ENCODE data around the gene TMEM163. TPM values are rescaled to one million over a fixed set of nuclear protein-coding genes. Genes with fewer than 3 reads are reported as not detected.

TMEM163 gene
- total RNA-seq, 2 experiments from 2014 or later = 0.12 TPM; not detected in 1

GRCh38 chr2:134416637-134417036, 302.2 kb downstream of the TMEM163 start:
- intact Hi-C loops (cut with micrococcal nuclease) = no loop called here
- CTCF ChIA-PET = no interaction called here
- DNase-seq = no peak
- H3K4me3 Mint-ChIP-seq = no peak overlapping the region
- no peaks in the 10 kb centered on the region for H3K27me3 Mint-ChIP-seq
- H3K4me1 Mint-ChIP-seq (ENCODE audit: low read depth) = peaks cover 2% of the 10 kb centered on the region
- no peaks in the 10 kb centered on the region for H3K9me3 Mint-ChIP-seq
- POLR2A ChIA-PET = no interaction called here
- H3K36me3 Mint-ChIP-seq = peaks cover 3% of the 10 kb centered on the region
- no peak overlapping the region for H3K27ac Mint-ChIP-seq

DNA sequence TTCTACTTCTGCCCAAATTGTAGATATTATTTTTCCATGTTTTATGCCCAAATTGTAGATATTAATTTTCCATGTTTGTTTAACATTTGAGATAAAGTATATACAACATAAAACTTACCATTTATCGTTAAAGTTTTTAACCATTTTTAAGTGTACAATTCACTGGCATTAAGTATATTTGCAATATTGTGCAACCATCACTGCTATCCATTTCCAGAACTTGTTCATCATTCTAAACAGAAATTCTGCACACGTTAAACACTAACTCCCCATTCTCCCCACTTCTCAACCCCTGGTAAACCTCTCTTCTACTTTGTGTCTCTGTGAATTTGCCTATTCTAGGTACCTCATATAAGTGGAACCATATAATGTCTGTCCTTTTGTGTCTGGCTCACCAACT, 302.8 kb downstream of the TMEM163 start:
- ChIA-PET CTCF (interaction anchor here (0.7 to 1.1 kb wide), 2 partner anchors 35 to 297 kb away, joined by 3 to 4 read pairs; no protein-coding TSS in a partner anchor), POLR2A (no interaction called here)
- no peak overlapping the region for H3K27ac Mint-ChIP-seq
- H3K36me3 Mint-ChIP-seq = peaks cover 3% of the 10 kb centered on the region
- no peaks in the 10 kb centered on the region for H3K9me3 Mint-ChIP-seq
- H3K4me1 Mint-ChIP-seq (ENCODE audit: low read depth) = peaks cover 5% of the 10 kb centered on the region
- intact Hi-C loops (cut with micrococcal nuclease) = no loop called here
- DNase-seq = no peak
- no peaks in the 10 kb centered on the region for H3K27me3 Mint-ChIP-seq
- H3K4me3 Mint-ChIP-seq = no peak overlapping the region

GRCh38 chr2:134413912-134414311, 304.9 kb downstream of the TMEM163 start:
- H3K27me3 Mint-ChIP-seq = no peaks in the 10 kb centered on the region
- no peaks in the 10 kb centered on the region for H3K9me3 Mint-ChIP-seq
- peaks cover 22% of the 10 kb centered on the region for H3K4me1 Mint-ChIP-seq (ENCODE audit: low read depth)
- ChIA-PET POLR2A (no interaction called here), CTCF (interaction anchor here (2.4 kb wide), 1 partner anchor 291 kb away, joined by 6 read pairs; no protein-coding TSS in a partner anchor)
- DNase-seq = no peak
- H3K36me3 Mint-ChIP-seq = peaks cover 3% of the 10 kb centered on the region
- intact Hi-C loops (cut with micrococcal nuclease) = loop anchor here (2.0 to 5.0 kb wide), 2 partner anchors 107 to 527 kb away; no protein-coding TSS in a partner anchor
- no peak overlapping the region for H3K27ac Mint-ChIP-seq
- no peak overlapping the region for H3K4me3 Mint-ChIP-seq

- no peak overlapping the region for H3K27ac Mint-ChIP-seq
- POLR2A ChIA-PET = no interaction called here
- intact Hi-C loops (cut with micrococcal nuclease) = loop anchor here (2.0 to 5.0 kb wide), 2 partner anchors 106 to 527 kb away; no protein-coding TSS in a partner anchor
Measured at GRCh38 chr2:134413430-134413829, 305.4 kb downstream of the TMEM163 start.

DNA sequence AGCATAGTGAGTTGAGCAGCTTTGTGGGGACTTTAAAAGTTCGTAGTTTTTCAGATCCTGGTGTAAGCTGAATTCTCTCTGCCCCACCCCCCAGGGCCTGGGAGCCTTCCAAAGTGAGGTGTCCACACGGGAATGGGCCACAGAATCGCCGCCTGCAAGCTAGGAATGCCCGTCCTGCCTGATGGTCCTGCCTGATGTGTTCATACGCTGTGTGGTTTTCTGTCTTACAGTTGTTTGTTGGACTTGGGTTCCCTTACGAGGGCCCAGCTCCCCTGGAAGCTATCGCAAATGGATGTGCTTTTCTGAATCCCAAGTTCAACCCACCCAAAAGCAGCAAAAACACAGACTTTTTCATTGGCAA, 306.2 kb downstream of the TMEM163 start:
- Mint-ChIP-seq H3K4me1 (ENCODE audit: low read depth) (peaks cover 32% of the 10 kb centered on the region), H3K36me3 (peaks cover 3% of the 10 kb centered on the region), H3K9me3 (no peaks in the 10 kb centered on the region), H3K27ac (no peak overlapping the region), H3K27me3 (no peaks in the 10 kb centered on the region), H3K4me3 (no peak overlapping the region)
- DNase-seq = no peak
- intact Hi-C loops (cut with micrococcal nuclease) = loop anchor here (1.0 to 5.0 kb wide), 4 partner anchors 105 to 526 kb away; no protein-coding TSS in a partner anchor
- CTCF ChIA-PET = interaction anchor here (1.0 to 3.5 kb wide), 22 partner anchors 8 to 569 kb away, joined by 3 to 97 read pairs (median 8); no protein-coding TSS in a partner anchor
- POLR2A ChIA-PET = interaction anchor here (0.9 to 2.0 kb wide), 2 partner anchors 192 to 294 kb away, joined by 3 to 8 read pairs; no protein-coding TSS in a partner anchor

More at GRCh38 chr2:134413430-134413829, 305.4 kb downstream of the TMEM163 start:
- Mint-ChIP-seq H3K9me3 (no peaks in the 10 kb centered on the region), H3K27me3 (no peaks in the 10 kb centered on the region), H3K36me3 (peaks cover 3% of the 10 kb centered on the region), H3K4me1 (ENCODE audit: low read depth) (peaks cover 24% of the 10 kb centered on the region), H3K4me3 (no peak overlapping the region)
- CTCF ChIA-PET = interaction anchor here (1.1 to 3.5 kb wide), 7 partner anchors 10 to 526 kb away, joined by 3 to 97 read pairs (median 17); no protein-coding TSS in a partner anchor
- DNase-seq = no peak

- POLR2A ChIA-PET = interaction anchor here (0.9 to 2.0 kb wide), 3 partner anchors 191 to 294 kb away, joined by 3 to 8 read pairs (median 4); no protein-coding TSS in a partner anchor
- intact Hi-C loops (cut with micrococcal nuclease) = loop anchor here (1.0 to 5.0 kb wide), 4 partner anchors 105 to 525 kb away; no protein-coding TSS in a partner anchor
- peaks cover 35% of the 10 kb centered on the region for H3K4me1 Mint-ChIP-seq (ENCODE audit: low read depth)
Measured at GRCh38 chr2:134411828-134412638, 306.8 kb downstream of the TMEM163 start.

DNA sequence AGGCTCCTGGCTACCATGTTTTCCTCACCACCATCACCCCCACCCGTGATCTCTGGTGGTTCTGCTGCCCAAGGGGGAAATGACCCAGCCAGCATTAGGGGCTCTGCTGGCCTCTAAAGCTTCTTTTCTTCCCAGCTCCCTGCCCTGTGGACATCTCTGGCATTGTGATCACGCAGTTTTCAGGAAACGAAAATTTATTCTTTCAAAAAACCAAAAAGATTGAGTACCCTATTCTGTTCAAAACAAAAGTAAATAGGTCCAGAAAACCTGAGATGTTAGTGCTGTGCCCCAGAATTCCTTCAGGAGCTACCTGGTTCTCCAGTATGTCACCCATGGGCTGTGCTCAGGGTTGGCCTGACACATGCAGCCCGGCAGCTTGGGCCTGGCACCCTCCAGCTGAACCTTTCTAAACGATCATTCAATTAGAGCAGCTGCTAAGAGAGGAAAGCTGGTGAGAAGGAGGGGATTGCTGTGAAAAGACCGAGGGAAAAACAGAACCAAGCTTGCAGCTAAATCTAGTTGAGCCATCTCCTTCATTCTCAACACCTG, 307.4 kb downstream of the TMEM163 start:
- intact Hi-C loops (cut with micrococcal nuclease) = loop anchor here (5.0 kb wide), 1 partner anchor 104 kb away; no protein-coding TSS in a partner anchor
- H3K27me3 Mint-ChIP-seq = no peaks in the 10 kb centered on the region
- ChIA-PET CTCF (interaction anchor here (0.6 to 3.5 kb wide), 33 partner anchors 9 to 567 kb away, joined by 3 to 97 read pairs (median 4); no protein-coding TSS in a partner anchor), POLR2A (interaction anchor here (1.1 to 2.0 kb wide), 3 partner anchors 192 to 293 kb away, joined by 3 to 8 read pairs (median 4); no protein-coding TSS in a partner anchor)
- H3K4me3 Mint-ChIP-seq = no peak overlapping the region
- peaks cover 3% of the 10 kb centered on the region for H3K36me3 Mint-ChIP-seq
- no peak for DNase-seq
- no peaks in the 10 kb centered on the region for H3K9me3 Mint-ChIP-seq
- peaks cover 36% of the 10 kb centered on the region for H3K4me1 Mint-ChIP-seq (ENCODE audit: low read depth)
- no peak overlapping the region for H3K27ac Mint-ChIP-seq

More at GRCh38 chr2:134411828-134412638, 306.8 kb downstream of the TMEM163 start:
- CTCF ChIA-PET = interaction anchor here (0.6 to 3.5 kb wide), 33 partner anchors 8 to 568 kb away, joined by 3 to 97 read pairs (median 4); no protein-coding TSS in a partner anchor
- Mint-ChIP-seq H3K4me3 (no peak overlapping the region), H3K27me3 (no peaks in the 10 kb centered on the region), H3K9me3 (no peaks in the 10 kb centered on the region), H3K36me3 (peaks cover 3% of the 10 kb centered on the region), H3K27ac (no peak overlapping the region)
- peak; percentile 78 for DNase-seq

- ChIA-PET POLR2A (interaction anchor here (1.1 to 2.0 kb wide), 3 partner anchors 192 to 293 kb away, joined by 3 to 8 read pairs (median 4); no protein-coding TSS in a partner anchor), CTCF (interaction anchor here (0.6 to 3.5 kb wide), 15 partner anchors 10 to 523 kb away, joined by 3 to 97 read pairs (median 10); no protein-coding TSS in a partner anchor)
- H3K36me3 Mint-ChIP-seq = peaks cover 3% of the 10 kb centered on the region
- H3K27me3 Mint-ChIP-seq = no peaks in the 10 kb centered on the region
- H3K27ac Mint-ChIP-seq = no peak overlapping the region
- H3K9me3 Mint-ChIP-seq = no peaks in the 10 kb centered on the region
- DNase-seq = no peak
- intact Hi-C loops (cut with micrococcal nuclease) = loop anchor here (5.0 kb wide), 1 partner anchor 104 kb away; no protein-coding TSS in a partner anchor
- H3K4me1 Mint-ChIP-seq (ENCODE audit: low read depth) = peaks cover 36% of the 10 kb centered on the region
- H3K4me3 Mint-ChIP-seq = no peak overlapping the region
Measured at GRCh38 chr2:134410831-134411231, 308.0 kb downstream of the TMEM163 start.

DNA sequence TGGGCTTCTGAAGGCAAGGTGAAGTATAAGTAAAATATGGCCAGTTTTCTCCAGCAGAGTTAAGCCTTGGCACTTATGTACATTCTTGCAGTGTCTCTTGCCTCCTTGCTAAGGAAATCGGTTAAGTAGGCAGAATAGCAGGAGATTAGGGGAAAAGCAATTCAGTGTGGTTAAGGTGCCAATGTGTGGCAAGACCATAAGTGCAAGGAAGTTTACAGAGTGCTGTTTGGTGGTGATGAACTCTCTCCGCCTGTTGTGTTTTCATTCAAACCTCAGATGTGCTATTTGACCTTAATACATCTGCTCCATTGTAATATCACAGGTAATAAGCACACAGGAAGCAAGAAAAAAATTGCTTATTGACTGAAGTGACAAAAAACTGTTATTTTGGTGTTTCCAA, 308.8 kb downstream of the TMEM163 start:
- Mint-ChIP-seq H3K36me3 (peaks cover 3% of the 10 kb centered on the region), H3K27me3 (no peaks in the 10 kb centered on the region), H3K4me3 (no peak overlapping the region), H3K4me1 (ENCODE audit: low read depth) (peaks cover 36% of the 10 kb centered on the region), H3K9me3 (no peaks in the 10 kb centered on the region), H3K27ac (no peak overlapping the region)
- intact Hi-C loops (cut with micrococcal nuclease) = loop anchor here (5.0 kb wide), 1 partner anchor 103 kb away; no protein-coding TSS in a partner anchor
- DNase-seq = no peak
- POLR2A ChIA-PET = no interaction called here
- CTCF ChIA-PET = interaction anchor here (1.2 to 3.5 kb wide), 3 partner anchors 12 to 291 kb away, joined by 3 to 17 read pairs (median 11); no protein-coding TSS in a partner anchor

- ChIA-PET POLR2A (no interaction called here), CTCF (interaction anchor here (1.1 kb wide), 1 partner anchor 163 kb away, joined by 3 read pairs; no protein-coding TSS in a partner anchor)
- no peaks in the 10 kb centered on the region for H3K27me3 Mint-ChIP-seq
- H3K9me3 Mint-ChIP-seq = no peaks in the 10 kb centered on the region
- no peak for DNase-seq
- no peak overlapping the region for H3K4me3 Mint-ChIP-seq
- peaks cover 10% of the 10 kb centered on the region for H3K36me3 Mint-ChIP-seq
- no peak overlapping the region for H3K27ac Mint-ChIP-seq
- intact Hi-C loops (cut with micrococcal nuclease) = no loop called here
- H3K4me1 Mint-ChIP-seq (ENCODE audit: low read depth) = peaks cover 36% of the 10 kb centered on the region
Measured at GRCh38 chr2:134408791-134409190, 310.0 kb downstream of the TMEM163 start.

DNA sequence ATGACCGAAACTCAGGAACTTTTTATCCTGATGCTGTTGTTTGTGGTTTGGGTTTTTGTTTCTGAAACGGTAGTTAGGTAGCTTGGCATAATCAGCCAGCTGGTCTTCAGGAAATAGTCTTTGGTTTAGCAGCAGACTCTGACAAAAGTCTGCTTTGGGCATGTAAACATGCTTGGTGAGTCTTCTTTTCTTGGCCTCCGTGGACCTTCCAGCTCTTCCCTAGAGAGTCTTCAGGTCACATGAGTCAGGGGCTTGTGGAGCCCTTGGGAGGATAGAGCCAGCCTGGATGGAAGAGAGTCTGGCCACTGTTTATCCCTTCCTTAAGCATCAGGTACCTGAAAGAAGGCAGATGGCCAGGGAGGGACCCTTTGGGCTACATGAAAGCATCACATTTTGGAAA, 310.4 kb downstream of the TMEM163 start:
- H3K4me1 Mint-ChIP-seq (ENCODE audit: low read depth) = peaks cover 36% of the 10 kb centered on the region
- POLR2A ChIA-PET = no interaction called here
- no peak overlapping the region for H3K4me3 Mint-ChIP-seq
- CTCF ChIA-PET = interaction anchor here (1.1 kb wide), 1 partner anchor 162 kb away, joined by 3 read pairs; no protein-coding TSS in a partner anchor
- H3K9me3 Mint-ChIP-seq = no peaks in the 10 kb centered on the region
- no peak overlapping the region for H3K27ac Mint-ChIP-seq
- no peak for DNase-seq
- intact Hi-C loops (cut with micrococcal nuclease) = no loop called here
- H3K36me3 Mint-ChIP-seq = peaks cover 11% of the 10 kb centered on the region
- no peaks in the 10 kb centered on the region for H3K27me3 Mint-ChIP-seq
